Activated naive CD8-positive, alpha-beta T cell treated with anti-CD3 and anti-CD28 coated beads, Interleukin-2, amount 50 U/mL, for 16 hours (primary cell): ENCODE measurements around the gene TNFRSF1A.

Experiments
- DNase-seq: peaks from one replicate; pipeline ENCODE4 v3.0.0-alpha.2; 2020; ENCODE audit warnings: low read depth, low spot score

The TNFRSF1A gene

DNA sequence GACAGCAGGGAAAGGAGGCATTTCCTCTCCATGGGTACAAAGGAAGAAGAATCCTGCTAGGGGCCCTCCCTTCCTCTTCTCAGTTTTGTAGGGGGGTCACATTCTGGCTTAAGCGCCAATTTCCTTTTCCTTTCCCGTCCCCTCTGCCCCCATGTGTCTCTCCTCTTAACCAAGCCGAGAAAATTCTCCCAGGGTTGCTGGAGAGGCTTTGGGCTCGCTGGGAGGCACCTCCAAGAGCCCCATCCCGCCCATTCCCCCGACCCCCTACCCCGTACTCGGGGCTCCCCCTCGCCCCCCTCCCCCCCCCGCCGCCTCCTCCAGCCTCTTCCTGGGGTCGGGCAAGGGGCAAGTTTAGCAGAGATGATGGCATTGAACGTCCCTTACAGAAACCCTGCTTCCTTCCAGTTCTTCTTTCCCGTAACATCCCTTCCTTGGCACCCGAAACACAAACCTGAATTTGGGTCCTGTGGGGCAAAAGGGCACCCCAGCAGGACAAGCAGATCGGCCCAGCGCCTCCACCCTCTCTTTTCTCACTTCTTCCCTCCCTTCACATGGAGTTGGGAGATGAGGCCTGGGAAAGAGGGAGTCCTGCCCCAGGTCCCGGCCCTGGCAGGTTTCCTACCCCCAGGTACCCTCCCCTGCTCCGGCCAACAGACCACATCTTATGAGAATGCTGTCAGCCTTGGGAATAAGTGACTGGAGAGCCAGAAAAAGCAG is 17.7 kb downstream of the TNFRSF1A start:
- DNase-seq = no peak

DNA sequence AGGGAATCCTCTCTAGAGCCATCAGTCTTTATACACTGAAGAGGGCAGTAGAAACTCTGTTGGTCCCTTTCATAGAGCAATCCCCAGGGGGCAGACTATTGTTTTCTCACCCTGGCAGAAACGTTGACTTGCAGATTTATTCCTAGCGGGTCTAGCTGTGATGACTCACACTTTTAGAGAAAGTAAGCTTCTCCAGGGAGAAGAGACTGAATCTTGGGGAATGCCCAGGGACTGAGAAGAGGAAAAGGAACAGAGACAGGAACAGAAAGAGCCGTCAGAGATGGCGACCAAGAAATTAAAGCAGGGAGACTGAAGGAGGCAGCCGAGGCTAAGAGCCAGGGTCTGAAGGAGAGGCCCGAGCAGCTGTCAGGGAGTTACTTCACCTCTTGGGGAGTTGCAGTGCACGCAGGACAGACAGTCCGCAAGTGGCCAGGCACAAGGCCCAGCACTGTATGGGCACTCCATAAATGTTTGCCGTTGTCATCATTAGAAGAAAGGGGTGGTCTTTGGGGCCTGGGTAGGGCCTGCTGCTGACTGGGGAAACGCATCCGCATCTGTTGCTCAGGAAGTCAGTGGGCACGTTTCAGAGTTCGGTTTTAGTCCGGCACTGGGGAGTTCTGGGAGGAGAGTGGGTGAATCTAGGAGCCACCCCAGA is 18.4 kb downstream of the TNFRSF1A start:
- no peak for DNase-seq

DNA sequence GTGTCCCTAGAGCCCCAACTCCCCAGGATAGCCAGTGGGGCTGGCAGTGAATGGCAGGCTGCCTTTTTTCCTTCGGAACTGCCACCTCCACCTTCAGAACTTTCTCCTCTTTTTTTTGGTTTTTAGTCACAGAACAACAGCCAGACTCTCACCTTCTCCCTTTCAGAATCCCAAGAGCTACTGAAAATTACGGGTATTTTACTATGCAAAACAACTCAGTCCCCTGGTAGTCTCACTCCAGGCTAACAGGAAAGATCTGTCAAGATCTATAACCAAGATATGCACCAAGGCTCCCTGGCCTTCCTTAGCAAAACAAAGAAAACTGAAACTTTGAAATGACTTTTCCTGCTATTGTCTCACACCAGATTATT is 18.9 kb downstream of the TNFRSF1A start:
- no peak for DNase-seq

DNA sequence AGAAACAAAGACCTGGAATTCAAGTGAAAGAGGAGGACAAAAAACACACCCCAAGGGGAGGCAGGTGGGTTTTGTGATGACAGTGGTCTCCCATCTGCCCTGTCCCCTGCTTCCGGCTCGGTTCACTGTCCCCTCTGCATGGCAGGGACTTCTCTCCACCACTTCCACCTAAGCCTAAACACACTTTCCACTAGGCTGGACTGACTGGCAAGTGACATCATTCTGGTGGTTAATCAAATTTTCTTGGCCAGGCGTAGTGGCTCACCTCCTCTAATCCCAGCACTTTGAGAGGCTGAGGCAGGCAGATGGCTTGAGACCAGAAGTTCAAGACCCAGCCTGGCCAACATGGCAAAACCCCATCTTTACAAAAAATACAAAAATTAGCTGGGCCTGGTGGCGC is 19.5 kb downstream of the TNFRSF1A start:
- DNase-seq = no peak

DNA sequence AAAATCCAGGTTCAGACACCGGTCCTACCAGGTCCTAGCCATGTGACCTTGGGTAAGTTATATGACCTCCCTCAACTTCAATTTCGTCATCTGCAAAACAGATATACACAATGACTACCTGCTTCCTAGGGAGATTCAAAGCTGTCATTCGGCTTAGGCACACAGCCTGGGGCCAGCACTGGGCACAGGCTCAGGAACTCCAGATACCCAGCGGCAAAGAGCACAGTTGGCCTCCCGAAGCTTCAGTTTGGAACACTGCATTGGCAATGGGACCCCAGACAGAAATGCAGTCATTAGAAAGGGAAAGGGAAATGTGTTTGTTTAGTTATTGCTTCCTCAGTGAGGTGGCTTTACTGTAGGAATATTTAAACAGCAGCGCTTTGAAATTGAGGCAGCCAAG is 20.0 kb downstream of the TNFRSF1A start:
- DNase-seq = no peak

DNA sequence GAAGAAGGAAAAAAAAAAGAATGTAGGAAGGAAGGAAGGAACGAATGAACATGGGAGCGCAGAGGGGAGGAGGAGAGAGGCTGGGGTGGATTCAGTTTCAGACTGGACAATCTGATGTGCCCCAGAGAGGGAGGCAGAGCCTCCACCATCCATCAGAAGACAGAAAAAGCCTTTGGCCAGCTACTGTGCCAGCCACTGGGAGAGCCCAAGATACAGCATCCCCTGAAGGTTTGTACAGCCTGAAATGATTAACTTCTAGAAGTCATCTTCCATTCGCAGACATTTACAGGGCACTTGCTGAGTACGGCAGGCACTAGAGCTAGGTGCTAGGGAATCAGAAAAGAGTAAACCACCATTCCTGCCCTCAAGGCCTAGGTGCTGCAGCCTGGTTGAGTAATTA is 22.4 kb downstream of the TNFRSF1A start:
- no peak for DNase-seq

DNA sequence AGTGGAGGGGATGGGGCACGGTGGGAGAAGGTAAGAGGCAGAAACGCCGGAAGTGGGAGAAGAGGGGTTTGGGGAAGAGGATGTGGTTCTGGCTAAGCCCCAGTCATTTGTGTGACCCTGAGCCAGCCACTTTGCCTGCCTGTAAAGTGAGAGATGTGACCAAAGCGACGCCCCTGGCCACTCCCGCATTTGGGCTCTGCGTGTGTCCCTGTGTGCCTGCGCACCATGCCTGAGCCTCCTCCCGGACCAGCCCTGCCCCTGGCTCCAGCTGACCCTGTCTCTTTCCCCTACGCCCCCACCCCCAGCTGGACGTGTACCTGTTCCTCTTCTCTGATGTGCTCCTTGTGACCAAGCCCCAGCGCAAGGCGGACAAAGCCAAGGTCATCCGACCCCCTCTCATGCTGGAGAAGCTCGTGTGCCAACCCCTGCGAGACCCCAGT is 23.4 kb downstream of the TNFRSF1A start:
- no peak for DNase-seq

DNA sequence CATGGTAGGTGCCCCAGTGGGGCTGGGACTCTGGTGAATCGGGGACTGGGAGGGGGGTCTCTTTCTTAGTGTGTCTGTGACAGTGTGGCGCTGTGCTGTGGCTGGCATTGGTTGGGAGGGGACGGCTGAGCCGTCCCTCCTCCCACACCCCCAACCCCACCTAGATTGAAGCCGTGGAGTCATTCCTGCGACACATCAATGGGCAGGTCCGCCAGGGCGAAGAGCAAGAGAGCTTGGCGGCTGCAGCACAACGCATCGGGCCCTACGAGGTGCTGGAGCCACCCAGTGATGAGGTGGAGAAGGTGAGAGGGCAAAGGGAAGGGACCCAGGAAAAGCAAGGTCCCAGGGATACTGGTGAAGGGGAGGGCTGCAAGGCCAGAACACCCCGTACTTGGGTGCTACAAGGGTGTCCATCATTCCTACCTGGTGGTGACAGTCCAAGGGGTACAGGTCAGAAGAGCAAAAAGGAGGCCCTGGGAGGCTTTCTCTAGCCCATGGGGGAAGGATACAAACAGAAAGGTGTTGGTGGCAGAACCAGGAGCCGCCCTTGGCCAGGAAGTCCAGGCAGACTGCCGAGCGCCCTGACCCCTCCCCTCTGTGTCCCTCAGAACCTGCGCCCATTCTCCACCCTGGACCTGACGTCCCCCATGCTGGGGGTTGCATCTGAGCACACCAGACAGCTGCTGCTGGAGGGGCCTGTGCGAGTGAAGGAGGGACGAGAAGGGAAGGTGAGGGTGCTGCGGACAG is 24.0 kb downstream of the TNFRSF1A start:
- DNase-seq = no peak

DNA sequence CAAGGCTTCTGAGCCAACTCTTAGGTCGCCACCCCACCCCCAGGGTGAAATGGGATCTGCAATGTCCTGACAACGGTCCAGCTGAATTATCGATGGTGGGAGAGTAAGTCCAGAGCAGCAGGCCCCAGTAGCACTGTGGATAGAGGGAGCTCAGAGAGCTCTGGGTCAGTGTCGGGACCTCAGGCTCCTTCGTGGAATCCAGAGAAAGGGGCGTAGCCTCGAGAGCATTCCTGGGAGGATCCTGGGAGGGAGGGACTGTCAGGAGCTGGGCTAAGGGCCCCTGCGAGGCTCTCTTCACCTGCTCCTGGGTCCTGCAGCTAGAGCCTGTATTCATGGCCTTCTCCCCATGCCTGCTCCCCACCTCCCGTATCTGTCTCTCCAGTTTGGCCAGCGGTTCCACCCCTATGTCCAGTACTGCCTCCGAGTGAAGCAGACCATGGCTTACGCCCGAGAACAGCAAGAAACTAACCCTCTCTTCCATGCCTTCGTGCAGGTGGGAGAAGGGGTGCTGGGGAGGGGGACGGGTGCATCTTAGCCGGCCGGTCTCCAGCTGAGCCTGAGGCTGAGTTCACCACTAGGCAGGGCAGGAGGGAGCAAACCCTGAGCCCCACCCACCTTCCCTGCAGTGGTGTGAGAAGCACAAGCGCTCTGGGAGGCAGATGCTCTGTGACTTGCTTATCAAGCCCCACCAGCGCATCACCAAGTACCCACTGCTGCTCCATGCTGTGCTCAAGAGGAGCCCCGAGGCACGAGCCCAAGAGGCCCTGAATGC is 24.8 kb downstream of the TNFRSF1A start:
- DNase-seq = no peak

DNA sequence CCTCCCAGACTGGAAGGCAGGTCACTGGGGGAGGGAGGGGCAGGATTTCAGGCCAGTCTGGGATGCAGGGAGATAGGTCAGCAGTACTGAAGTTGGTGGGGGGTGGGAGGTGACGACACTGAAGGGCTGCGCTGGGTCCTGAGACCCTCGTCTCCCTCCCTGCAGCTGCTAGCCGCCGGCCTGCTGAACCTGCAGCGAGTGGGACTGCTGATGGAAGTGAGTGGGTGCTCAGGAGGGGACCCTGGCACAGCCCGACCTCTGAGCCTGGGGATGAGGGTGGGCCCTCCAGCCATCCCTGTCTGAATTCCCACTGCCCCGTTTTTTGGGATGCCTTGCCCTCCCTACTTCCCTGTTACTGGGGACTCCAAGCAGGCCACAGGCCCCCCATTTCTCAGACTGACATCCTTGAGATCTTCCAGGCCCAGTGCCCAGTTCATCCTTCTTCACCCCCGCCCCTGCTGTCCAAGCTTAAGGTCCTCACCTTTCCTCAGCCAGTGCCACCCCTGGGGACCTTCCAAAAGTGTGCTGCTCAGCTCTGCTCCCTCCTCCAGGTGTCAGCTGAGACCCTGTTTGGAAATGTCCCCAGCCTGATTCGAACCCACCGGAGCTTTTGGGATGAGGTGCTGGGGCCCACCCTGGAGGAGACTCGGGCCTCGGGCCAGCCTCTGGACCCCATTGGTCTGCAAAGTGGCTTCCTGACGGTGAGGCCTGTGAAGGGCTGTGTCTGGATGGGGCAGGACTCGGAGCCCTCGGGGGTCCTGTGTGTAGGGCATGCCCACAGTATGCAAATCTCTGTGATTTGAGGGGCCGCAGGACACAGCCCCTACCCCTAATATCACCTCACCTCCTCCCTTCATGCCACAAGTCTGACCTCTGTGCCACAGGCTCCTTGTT is 25.9 kb downstream of the TNFRSF1A start:
- no peak for DNase-seq

DNA sequence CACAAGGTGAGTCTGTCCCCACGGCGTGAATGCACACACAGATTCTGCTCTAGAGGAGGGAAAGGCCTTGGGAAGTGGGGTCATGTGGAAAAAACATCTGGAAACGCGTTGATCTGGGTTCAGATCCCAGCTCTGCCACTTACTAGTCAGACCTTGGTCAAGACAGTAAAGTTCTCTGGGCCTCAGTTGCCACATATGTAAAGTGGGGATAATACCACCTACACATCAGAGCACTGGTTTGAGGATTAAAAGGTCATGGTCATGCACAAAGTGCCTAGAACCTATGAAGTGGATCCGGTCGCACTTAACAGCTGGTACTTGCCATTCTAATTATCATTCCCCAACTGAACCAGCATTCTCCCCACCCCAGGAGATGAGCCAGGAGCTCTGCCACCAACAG is 26.7 kb downstream of the TNFRSF1A start:
- DNase-seq = no peak

DNA sequence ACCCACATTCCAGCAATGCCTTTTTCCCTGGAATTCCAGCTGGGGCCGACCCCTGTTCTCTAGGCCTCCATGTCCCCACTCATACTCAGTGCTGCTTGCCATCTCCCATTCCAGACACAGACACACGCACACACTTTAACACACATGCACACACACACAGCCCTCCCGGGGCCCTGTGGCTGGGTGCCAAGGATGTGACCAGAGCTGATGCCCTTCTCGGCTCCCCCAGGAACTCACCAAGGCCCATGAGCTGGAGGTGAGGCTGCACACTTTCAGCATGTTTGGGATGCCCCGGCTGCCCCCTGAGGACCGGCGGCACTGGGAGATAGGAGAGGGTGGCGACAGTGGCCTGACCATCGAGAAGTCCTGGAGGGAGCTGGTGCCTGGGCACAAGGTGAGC is 27.1 kb downstream of the TNFRSF1A start:
- no peak for DNase-seq

DNA sequence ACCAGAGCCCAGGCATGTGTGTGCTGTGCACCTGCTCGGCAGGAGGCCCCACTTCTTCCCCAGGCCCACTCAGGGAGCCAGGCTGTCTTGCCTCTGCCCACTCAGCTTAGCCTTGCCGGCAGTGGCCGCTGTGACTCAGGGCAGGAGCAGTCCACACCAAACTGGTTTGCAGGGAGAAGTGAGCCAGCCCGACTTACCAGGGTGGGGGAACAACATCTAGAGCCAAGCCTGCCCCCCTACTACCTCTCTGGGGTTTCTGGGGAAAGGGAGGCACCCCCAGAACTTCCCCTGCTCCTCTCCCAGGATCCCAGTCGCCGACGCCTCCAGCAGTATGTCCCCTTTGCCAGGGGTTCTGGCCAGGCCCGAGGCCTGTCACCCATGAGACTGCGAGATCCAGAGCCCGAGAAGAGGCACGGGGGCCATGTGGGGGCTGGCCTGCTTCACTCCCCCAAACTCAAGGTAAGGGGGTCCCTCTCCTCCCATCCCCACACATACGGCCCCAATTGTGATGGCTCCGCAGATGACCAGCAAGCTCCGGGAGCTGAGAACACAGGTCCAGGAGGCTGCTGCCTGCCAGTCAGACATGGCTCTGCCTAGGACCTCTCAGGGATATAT is 28.4 kb downstream of the TNFRSF1A start:
- DNase-seq = no peak

DNA sequence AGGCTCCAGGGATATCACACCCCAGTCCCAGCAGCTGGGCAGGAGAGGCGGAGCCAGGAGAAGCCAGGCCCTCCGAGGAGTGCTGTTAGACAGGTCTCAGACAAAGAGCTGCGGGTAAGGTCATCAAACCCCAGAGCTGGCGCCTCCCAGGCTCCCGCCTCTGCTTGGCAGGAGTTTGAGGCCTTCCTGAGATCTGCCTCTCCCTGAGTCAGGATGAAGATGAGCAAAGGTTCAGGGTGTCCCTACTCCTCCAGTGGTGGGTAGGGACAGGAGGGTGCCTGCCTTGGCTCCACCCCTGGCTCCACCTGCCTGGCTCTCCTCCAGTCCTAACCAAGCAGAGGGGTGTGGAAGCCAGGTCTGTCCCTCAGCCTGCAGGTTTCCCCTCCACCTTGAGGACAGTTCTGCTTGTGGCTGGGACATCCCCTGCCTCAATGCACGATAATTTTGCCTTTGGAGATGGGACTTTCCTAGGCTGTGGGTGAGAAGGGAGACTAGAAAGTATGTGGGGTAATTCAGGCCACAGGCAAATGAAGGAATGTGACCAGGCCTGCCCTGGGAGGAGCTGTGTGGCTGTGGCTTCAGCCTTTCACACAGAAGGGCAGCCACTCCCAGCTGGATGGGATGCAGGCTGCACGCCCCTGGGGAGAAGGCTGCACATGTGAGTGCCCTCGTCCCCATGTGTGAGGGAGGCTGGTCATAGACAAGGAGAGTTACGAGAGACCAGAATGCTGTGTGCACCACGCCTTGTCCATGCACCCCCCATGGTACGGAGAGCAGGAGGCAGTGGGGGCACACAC is 29.1 kb downstream of the TNFRSF1A start:
- no peak for DNase-seq

DNA sequence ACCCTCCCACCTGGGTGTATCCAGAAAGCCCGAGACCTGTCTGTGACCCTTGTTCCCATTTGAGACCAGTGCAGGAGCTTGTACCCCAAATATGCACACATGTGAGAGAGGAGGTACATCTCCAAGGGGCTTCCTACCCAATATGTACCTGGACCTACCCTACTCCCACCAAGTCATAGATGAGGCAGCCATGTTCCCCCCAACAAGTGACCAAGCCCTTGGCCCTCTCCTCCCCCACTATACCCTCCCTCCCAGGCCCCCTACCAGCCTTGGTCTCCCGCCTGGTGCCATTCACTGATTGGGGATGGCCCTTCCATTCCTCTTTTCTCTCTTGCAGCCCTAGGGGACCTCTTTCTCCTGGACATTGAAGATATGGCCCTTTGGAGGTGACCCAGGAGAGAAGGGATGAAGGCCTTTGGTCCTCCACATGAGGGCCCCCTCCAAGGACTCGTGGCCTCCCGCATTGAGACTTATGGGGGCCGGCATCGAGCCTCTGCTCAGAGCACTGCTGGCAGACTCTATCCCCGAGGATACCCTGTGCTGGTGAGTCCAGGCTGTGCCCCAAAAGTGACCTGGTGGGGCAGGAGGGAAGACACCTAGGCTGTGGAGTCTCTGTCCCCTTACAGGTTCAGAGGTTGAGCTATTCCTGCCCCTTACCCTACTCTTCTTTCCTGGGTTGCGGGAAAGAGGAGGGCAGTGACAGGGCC is 29.9 kb downstream of the TNFRSF1A start:
- DNase-seq = no peak

DNA sequence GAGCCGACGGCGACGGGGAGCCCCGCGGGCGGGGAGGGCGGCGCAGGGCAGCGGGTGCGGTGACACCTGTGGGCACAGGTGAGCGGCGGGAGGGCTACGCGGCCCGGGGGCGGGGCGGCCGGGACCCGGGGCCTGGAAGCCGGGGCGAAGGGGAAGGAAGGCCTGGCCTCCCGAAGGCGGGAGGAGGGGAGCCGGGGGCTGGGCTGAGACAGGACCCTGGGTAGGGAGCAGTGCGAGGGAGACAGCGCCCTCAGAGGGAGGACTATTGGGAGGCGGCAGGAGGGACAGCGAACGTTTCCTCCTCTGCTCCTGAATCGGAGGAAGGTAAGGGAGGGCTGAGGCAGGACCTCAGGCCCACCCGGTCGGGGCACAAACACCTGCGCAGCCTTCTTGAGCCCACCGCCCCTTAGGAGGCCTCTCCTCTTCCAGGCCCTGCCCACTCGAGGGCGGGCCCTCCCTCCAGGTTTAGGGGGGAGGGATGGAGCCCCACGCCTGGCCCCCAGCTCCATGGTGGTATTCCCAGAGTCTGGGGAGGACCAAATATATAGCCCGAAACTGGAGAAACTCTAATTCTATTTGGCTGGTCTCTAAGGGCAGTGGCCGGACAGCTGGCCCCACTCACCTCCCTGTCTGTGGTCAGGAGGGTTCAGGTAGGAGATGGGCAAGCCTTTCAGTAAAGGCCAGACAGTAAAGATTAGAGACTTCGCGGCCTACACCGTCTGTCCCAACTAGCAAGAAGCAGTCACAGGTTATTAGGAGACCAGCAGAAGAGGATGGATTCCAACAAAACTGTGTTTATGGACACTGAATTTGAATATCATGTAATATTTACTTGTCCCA is 30.9 kb downstream of the TNFRSF1A start:
- DNase-seq = no peak

DNA sequence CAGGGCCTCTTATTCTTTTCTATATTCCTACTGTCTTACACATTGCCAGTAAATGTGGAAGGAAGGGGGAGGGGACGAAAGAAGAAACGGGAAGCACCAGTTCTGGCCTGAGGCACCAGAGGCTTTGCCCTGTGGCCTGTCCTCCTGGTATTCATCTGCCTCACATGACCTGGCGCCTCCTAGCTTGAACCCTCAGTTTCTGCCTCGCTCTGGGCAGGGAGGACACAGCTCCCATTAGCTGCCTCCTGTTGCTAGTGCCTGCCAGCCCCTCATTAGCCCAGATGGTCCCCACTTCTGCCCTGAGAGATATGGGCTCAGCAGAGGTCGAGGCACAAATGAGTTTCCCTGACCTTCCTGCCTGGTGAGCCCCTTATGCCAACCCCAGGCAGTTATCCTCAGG is 34.3 kb downstream of the TNFRSF1A start:
- no peak for DNase-seq

DNA sequence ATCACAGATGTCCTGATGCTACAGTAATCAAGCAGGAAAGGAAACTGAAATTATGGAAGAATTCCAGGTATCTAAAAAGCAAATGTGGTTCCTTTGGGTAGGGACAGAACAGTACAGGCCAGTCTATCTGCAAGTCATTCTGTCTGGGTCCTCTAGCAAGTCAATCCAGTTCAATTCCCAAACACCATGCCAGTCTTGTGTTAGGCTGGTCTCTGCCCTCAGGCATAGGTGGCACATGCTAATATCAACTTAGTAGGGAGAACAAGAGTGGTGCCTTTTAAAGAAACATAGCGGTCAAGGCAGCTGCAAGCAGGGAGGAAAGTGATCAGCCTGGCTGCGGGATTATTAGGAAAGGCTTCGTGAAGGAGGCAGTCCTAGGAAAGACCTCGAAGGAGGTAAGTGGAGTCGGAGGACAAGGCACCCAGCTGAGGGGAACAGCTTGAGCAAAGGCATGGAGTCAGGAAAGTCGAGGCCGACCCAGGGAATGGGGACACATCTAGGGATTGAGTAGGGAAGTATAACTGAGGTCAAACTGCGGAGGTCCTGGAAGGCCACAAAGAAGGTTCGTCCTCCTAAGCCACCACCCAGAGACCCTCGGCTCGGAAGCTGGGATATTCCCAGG is 35.2 kb downstream of the TNFRSF1A start:
- DNase-seq = no peak
